AG04450 (cell line): ENCODE results near the gene NTM. TPM values are rescaled to one million over a fixed set of nuclear protein-coding genes. Genes with fewer than 3 reads are reported as not detected.

Experiments used
- CTCF ChIA-PET: fragments of 300-600, 350-600 bp; formaldehyde crosslinking; extraction: SDS; loops from one replicate; lab custom pipeline; 2022; ENCODE audit warnings: antibody characterized with exemption, inconsistent platforms; lab: Charles Lee
- POLR2A ChIA-PET: fragments of 350-600 bp; formaldehyde crosslinking; extraction: SDS; loops from one replicate; lab custom pipeline; 2021; ENCODE audit warnings: antibody characterized with exemption, inconsistent platforms; lab: Yijun Ruan, JAX
- DNase-seq: peaks from one replicate; pipeline ENCODE4 v3.0.0-alpha.2; 2011; ENCODE audit warnings: low read depth, low spot score
- H3K27ac ChIP-seq: one replicate; pipeline ENCODE4 v1.5.1; 2012; ENCODE audit warnings: low read depth, low read length, control low read depth
- H3K27me3 ChIP-seq: one replicate; pipeline ENCODE4 v1.6.0; 2012; ENCODE audit warnings: low read length; ENCODE audit not compliant: control insufficient read depth, insufficient read depth
- H3K4me3 ChIP-seq: 2 replicates; pipeline ENCODE4 v1.5.1; 2011; ENCODE audit warnings: mild to moderate bottlenecking, low read depth, low read length, control low read depth
- H3K9me3 ChIP-seq: 2 replicates; pipeline ENCODE4 v1.5.1; 2012; ENCODE audit warnings: low read length; ENCODE audit not compliant: control insufficient read depth, insufficient read depth
- CTCF ChIP-seq: IDR thresholded peaks from 2 replicates; pipeline ENCODE4 v1.5.1; 2011; ENCODE audit warnings: low read depth, low read length, control low read depth, inconsistent platforms
- polyA plus RNA-seq: library from polyadenylated mRNA; depleted of rRNA; stranded (reverse); fragments of >200 nt; gene quantifications from 2 replicates; pipeline ENCODE4 v1.2.3, GENCODE V29; 2011

NTM gene
- polyA plus RNA-seq, 1 experiment = 26.9 TPM

DNA sequence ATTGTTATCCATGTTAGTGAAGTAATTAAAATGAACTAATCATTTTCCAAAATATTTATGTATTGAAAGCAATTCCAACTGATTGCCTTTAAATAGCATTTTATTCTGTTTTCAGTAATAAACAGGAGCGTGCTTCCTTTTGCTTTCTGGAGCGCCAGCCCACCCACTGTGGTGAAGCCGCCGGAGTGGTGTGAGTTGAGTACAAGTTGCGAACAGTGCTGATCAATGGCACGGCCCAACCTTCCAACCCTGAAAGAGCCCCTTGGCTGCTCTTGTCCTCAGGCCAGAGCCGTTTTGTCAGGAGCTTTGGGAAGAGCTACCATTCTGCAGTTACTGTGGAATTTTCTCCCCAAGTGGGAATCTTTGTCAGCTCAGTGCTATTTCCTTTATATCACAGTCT lies 42.8 kb downstream of the NTM start:
- ChIA-PET CTCF (no interaction called here), POLR2A (no interaction called here)
- H3K4me3 ChIP-seq = no peak overlapping the region
- no peak overlapping the region for H3K27ac ChIP-seq
- no peak for TF ChIP-seq CTCF
- DNase-seq = no peak
- H3K9me3 ChIP-seq = no peaks in the 10 kb centered on the region
- H3K27me3 ChIP-seq = no peaks in the 10 kb centered on the region

GRCh38 chr11:131418189-131418588 lies 47.8 kb downstream of the NTM start:
- no peak overlapping the region for H3K27ac ChIP-seq
- H3K27me3 ChIP-seq = no peaks in the 10 kb centered on the region
- ChIA-PET CTCF (no interaction called here), POLR2A (no interaction called here)
- no peaks in the 10 kb centered on the region for H3K9me3 ChIP-seq
- no peak for DNase-seq
- TF ChIP-seq CTCF = no peak
- H3K4me3 ChIP-seq = no peak overlapping the region

- no peak overlapping the region for H3K27ac ChIP-seq
- ChIA-PET POLR2A (no interaction called here), CTCF (no interaction called here)
- no peak overlapping the region for H3K4me3 ChIP-seq
- TF ChIP-seq CTCF = no peak
- no peak for DNase-seq
- H3K27me3 ChIP-seq = no peaks in the 10 kb centered on the region
- H3K9me3 ChIP-seq = no peaks in the 10 kb centered on the region
These were observed 50.8 kb downstream of the NTM start for GRCh38 chr11:131421066-131421855.

DNA sequence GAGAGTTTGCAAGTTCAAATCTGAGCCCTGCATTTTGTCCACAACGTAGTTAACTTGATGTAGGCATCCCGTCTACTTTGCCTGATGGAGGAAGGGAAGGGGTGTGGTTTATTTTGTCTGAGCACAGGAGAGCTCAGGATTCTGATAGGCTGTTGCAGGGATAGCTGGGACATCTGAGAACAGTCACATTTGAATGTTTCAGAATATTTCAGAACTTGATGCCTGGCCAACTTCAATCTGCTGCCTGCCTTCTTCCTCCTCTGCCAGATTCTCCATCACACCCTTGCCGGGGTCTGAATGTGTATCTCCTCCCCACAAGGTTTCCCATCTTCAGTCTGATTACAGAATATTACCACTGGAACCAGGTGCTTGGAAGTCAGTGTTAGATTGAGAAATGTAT lies 51.6 kb downstream of the NTM start:
- Histone ChIP-seq H3K27me3 (no peaks in the 10 kb centered on the region), H3K9me3 (no peaks in the 10 kb centered on the region), H3K27ac (no peak overlapping the region), H3K4me3 (no peak overlapping the region)
- CTCF ChIA-PET = interaction anchor here (1.3 kb wide), 1 partner anchor 252 kb away, joined by 3 read pairs; no protein-coding TSS in a partner anchor
- POLR2A ChIA-PET = no interaction called here
- TF ChIP-seq CTCF = no peak
- no peak for DNase-seq

DNA sequence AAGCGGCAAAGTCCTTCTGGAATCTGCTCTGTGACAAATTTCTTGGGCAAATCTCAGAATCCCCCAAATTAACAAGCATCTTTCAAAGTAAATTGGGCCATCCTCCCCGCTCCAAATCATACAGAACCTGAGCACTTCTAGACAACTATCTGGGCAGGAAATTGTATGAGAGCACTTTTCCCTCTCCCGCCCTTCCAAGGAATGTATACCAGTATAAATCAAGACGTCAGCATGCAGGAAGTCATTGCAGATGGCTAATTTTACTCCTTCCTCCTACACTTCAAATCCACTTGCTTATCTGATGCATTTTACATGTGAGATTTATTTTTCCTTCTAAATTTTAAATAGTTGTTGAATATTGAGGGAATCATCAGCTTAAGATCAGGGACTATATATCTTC lies 52.1 kb downstream of the NTM start:
- CTCF ChIA-PET = interaction anchor here (1.3 kb wide), 1 partner anchor 252 kb away, joined by 3 read pairs; no protein-coding TSS in a partner anchor
- DNase-seq = no peak
- TF ChIP-seq CTCF = no peak
- Histone ChIP-seq H3K27me3 (no peaks in the 10 kb centered on the region), H3K9me3 (no peaks in the 10 kb centered on the region), H3K4me3 (no peak overlapping the region), H3K27ac (no peak overlapping the region)
- POLR2A ChIA-PET = no interaction called here
